HepG2 (cell line): Measurements from ENCODE around the gene NUDCD3. TPM values are rescaled to one million over a fixed set of nuclear protein-coding genes. Genes with fewer than 3 reads are reported as not detected.
A peak's percentile ranks its signal among the peaks of the same experiment; 100 is the strongest.

ENCODE experiments used
- ATAC-seq: fragments of 200-7000 bp; cut with Tn5 transposase; 3 replicates; pipeline ENCODE4 v1.9.1; 2020; ENCODE audit warnings: mild to moderate bottlenecking, moderate library complexity
- BruUV-seq: library from RNA; stranded (reverse); fragments of 400-500 nt; replicated peaks from 2 replicates; lab custom pipeline; 2021; lab: Mats Ljungman, UMichigan
- CTCF ChIA-PET: fragments of 300-600 bp; formaldehyde crosslinking; extraction: SDS; loops from one replicate; lab custom pipeline; 2021; ENCODE audit warnings: low total read pairs, inconsistent platforms, low intra/inter-chr PET ratio; lab: Yijun Ruan, JAX
- POLR2A ChIA-PET: fragments of 350-600 bp; sonication (Branson Sonifier 250); formaldehyde crosslinking; loops from one replicate; lab custom pipeline; 2020; ENCODE audit warnings: antibody characterized with exemption, inconsistent platforms; lab: Yijun Ruan, JAX
- DNase-seq: peaks from one replicate; pipeline ENCODE4 v3.0.0-alpha.2; 2015; ENCODE audit warnings: low spot score
- FAIRE-seq: peaks from 3 replicates; lab custom pipeline; 2011; peaks lifted over from hg19 to GRCh38; lab: Jason Lieb, UNC
- H2AFZ ChIP-seq: one replicate; pipeline ENCODE4 v1.6.1; 2011; ENCODE audit warnings: low read length, inconsistent platforms
- H3K27ac ChIP-seq: fragments of 300-600 bp; 3 replicates; pipeline ENCODE4 v1.8.0; 2011; ENCODE audit warnings: mixed run types, mild to moderate bottlenecking, mixed read lengths, low read length, inconsistent platforms; ENCODE audit not compliant: insufficient read depth; ENCODE audit errors: extremely low read length
- H3K27me3 ChIP-seq, 2 experiments: fragments of 200-600 bp in 1 of 2; 2 replicates in 1 of 2; 3 replicates in 1 of 2; pipeline versions ENCODE4 v1.6.0 to v1.8.0; 2011; ENCODE audit warnings: low read length in 2 of 2, mild to moderate bottlenecking in 2 of 2, moderate library complexity in 2 of 2, inconsistent platforms in 1 of 2; ENCODE audit not compliant: insufficient read depth in 2 of 2, control insufficient read depth in 1 of 2
- H3K36me3 ChIP-seq, 2 experiments: fragments of 200-600 bp in 1 of 2; replicated peaks in 1 of 2; 2 replicates in 1 of 2; 3 replicates in 1 of 2; pipeline versions ENCODE4 v1.5.1 to v1.8.0; 2011; ENCODE audit warnings: low read length in 2 of 2, inconsistent platforms in 1 of 2; ENCODE audit not compliant: insufficient read depth in 2 of 2, control insufficient read depth in 1 of 2
- H3K4me1 ChIP-seq: 2 replicates; pipeline ENCODE4 v1.5.1; 2012; ENCODE audit warnings: low read length, inconsistent platforms; ENCODE audit not compliant: insufficient read depth
- H3K4me2 ChIP-seq: 2 replicates; pipeline ENCODE4 v1.6.0; 2011; ENCODE audit warnings: low read depth, low read length, inconsistent platforms
- H3K4me3 ChIP-seq, 3 experiments: fragments of 200-600 bp in 1 of 3; sonication (generic), shearing (Covaris generic) in 1 of 3; replicated peaks in 1 of 3; 2 replicates each; pipeline ENCODE4 v1.5.1; 2011 to 2016; ENCODE audit warnings: low read length in 3 of 3, inconsistent platforms in 2 of 3, low read depth in 2 of 3, mild to moderate bottlenecking in 2 of 3, control low read depth in 1 of 3, mixed read lengths in 1 of 3; ENCODE audit not compliant: insufficient read depth in 1 of 3
- H3K79me2 ChIP-seq: one replicate; pipeline ENCODE4 v1.6.1; 2011; ENCODE audit warnings: low read length, inconsistent platforms; ENCODE audit not compliant: insufficient read depth
- H3K9ac ChIP-seq: 2 replicates; pipeline ENCODE4 v1.6.0; 2011; ENCODE audit warnings: mild to moderate bottlenecking, low read depth, low read length, inconsistent platforms; ENCODE audit not compliant: insufficient read depth
- H3K9me3 ChIP-seq: 2 replicates; pipeline ENCODE4 v1.5.1; 2012; ENCODE audit warnings: mild to moderate bottlenecking, low read length
- H4K20me1 ChIP-seq: 2 replicates; pipeline ENCODE4 v1.6.0; 2011; ENCODE audit warnings: inconsistent platforms, mild to moderate bottlenecking, low read length, moderate library complexity; ENCODE audit not compliant: insufficient read depth
- ATF2 ChIP-seq: sonication (generic); formaldehyde crosslinking; IDR thresholded peaks from 2 replicates; pipeline ENCODE4 v1.4.0; 2020; ENCODE audit warnings: missing genetic modification reagents
- MLXIP ChIP-seq: sonication (generic); formaldehyde crosslinking; IDR thresholded peaks from 2 replicates; pipeline ENCODE4 v1.9.0; 2021; ENCODE audit warnings: missing genetic modification reagents, borderline replicate concordance
- MNT ChIP-seq: fragments of 450-650 bp; IDR thresholded peaks from 2 replicates; pipeline ENCODE4 v1.6.1; 2016
- PHF8 ChIP-seq: sonication (generic); formaldehyde crosslinking; IDR thresholded peaks from 2 replicates; pipeline ENCODE4 v1.5.0; 2020; ENCODE audit warnings: missing genetic modification reagents
- PITX1 ChIP-seq: sonication (generic); formaldehyde crosslinking; IDR thresholded peaks from 2 replicates; pipeline ENCODE4 v1.5.1; 2020; ENCODE audit warnings: mild to moderate bottlenecking, missing genetic modification reagents
- ZIK1 ChIP-seq: sonication (generic); formaldehyde crosslinking; IDR thresholded peaks from 2 replicates; pipeline ENCODE4 v1.5.0; 2020; ENCODE audit warnings: mild to moderate bottlenecking, low read depth, missing genetic modification reagents, borderline replicate concordance
- ZNF75D ChIP-seq: sonication (generic); formaldehyde crosslinking; IDR thresholded peaks from 2 replicates; pipeline ENCODE4 v1.8.1; 2023; ENCODE audit warnings: missing genetic modification reagents, mild to moderate bottlenecking, borderline replicate concordance
- ZNF850 ChIP-seq: sonication (generic); formaldehyde crosslinking; conservative IDR thresholded peaks from 2 replicates; pipeline ENCODE4 v1.9.0; 2021; ENCODE audit warnings: mild to moderate bottlenecking, missing genetic modification reagents
- WGBS: methylation state at CpG from one replicate; pipeline ENCODE4 v1.1.6; 2017; ENCODE audit warnings: low lambda C conversion rate; 5-methylcytosine and 5-hydroxymethylcytosine counted together
- in situ Hi-C: cut with HindIII; loops from 2 replicates; pipeline ENCODE4 v1.10.0; 2017; ENCODE audit warnings: low pct_unique_long_range_greater_than_20kb; ENCODE audit not compliant: extremely low pct_ligation_motif_present
- intact Hi-C: fragments of 100-400 bp; cut with micrococcal nuclease; formaldehyde crosslinking; loops from one replicate; pipeline ENCODE4 v1.10.0; 2022; ENCODE audit not compliant: unreplicated experiment
- polyA plus RNA-seq, 8 experiments: library from polyadenylated mRNA; depleted of rRNA in 3 of 8; stranded (reverse) in 7 of 8; unstranded in 1 of 8; fragments of >200 nt; fragmentation: Illumina TruSeq in 4 of 8; extraction: Trizol in 4 of 8; gene quantifications; 2 replicates each; pipeline versions ENCODE4 v1.2.1 to v1.2.3, GENCODE V29; 2011 to 2016; ENCODE audit warnings: low read depth in 4 of 8, missing spikeins in 1 of 8, mixed read lengths in 1 of 8; ENCODE audit not compliant: insufficient read depth in 1 of 8
- total RNA-seq, 5 experiments: library from RNA; depleted of rRNA; stranded (reverse); fragments of >200 nt; fragmentation: Illumina TruSeq; extraction: Trizol; gene quantifications; 2 replicates each; pipeline ENCODE4 v1.2.3, GENCODE V29; 2016; ENCODE audit warnings: low read depth in 1 of 5

Gene NUDCD3
- total and polyA plus RNA-seq, 2 of the 13 experiments (the other 11 are each of a cell fraction or from before 2014, with no cell fraction given), result 20.8 to 49.9 TPM

- H4K20me1 ChIP-seq, result no peaks in the 10 kb centered on the region
- ATAC-seq, result no peak; the same call in 2 of the 3 replicates
- POLR2A ChIA-PET, result no interaction called here
- no peaks in the 10 kb centered on the region for H3K27me3 ChIP-seq
- WGBS, result 0% methylated on average over 2 of the region's 2 CpGs
- no peaks in the 10 kb centered on the region for H3K9me3 ChIP-seq
- no peak overlapping the region for H3K4me2 ChIP-seq
- DNase-seq, result no peak
- intact Hi-C loops (no loop called here), in situ Hi-C loops (no loop called here)
- peak; percentile 81 for TF ChIP-seq MNT
- no peak for TF ChIP-seq ZIK1 (CRISPR knock-in tag)
- no peak for TF ChIP-seq PHF8 (CRISPR knock-in tag)
- no peak for TF ChIP-seq PITX1 (CRISPR knock-in tag)
- TF ChIP-seq ZNF850, result no peak
- TF ChIP-seq MLXIP (CRISPR knock-in tag), result no peak
- no peak for TF ChIP-seq ATF2 (CRISPR knock-in tag)
- TF ChIP-seq ZNF75D, result no peak
- no peak overlapping the region for H3K4me3 ChIP-seq
- H3K79me2 ChIP-seq, result no peaks in the 10 kb centered on the region
- H2AFZ ChIP-seq, result no peak overlapping the region
- FAIRE-seq, result no peak
- H3K4me1 ChIP-seq, result peaks cover 11% of the 10 kb centered on the region
- H3K27ac ChIP-seq, result no peak overlapping the region
- no peak overlapping the region for H3K9ac ChIP-seq
- H3K36me3 ChIP-seq, result peaks cover 3 to 7% of the 10 kb centered on the region in 2 experiments; a peak in 3 of 5 replicates
- CTCF ChIA-PET, result no interaction called here
- no TSS peak for BruUV-seq
Observed at GRCh38 chr7:44508328-44509030, 18.0 kb upstream of the NUDCD3 start.
